ENCODE measurements around the gene GPR161. TPM values are rescaled to one million over a fixed set of nuclear protein-coding genes. Genes with fewer than 3 reads are reported as not detected.
"Not testable (repeated sequence)": the region's sequence is repeated elsewhere in the genome, so short reads cannot be mapped to it uniquely, and the experiment has no call there.

The GPR161 gene
- 0.10 TPM for total RNA-seq

DNA sequence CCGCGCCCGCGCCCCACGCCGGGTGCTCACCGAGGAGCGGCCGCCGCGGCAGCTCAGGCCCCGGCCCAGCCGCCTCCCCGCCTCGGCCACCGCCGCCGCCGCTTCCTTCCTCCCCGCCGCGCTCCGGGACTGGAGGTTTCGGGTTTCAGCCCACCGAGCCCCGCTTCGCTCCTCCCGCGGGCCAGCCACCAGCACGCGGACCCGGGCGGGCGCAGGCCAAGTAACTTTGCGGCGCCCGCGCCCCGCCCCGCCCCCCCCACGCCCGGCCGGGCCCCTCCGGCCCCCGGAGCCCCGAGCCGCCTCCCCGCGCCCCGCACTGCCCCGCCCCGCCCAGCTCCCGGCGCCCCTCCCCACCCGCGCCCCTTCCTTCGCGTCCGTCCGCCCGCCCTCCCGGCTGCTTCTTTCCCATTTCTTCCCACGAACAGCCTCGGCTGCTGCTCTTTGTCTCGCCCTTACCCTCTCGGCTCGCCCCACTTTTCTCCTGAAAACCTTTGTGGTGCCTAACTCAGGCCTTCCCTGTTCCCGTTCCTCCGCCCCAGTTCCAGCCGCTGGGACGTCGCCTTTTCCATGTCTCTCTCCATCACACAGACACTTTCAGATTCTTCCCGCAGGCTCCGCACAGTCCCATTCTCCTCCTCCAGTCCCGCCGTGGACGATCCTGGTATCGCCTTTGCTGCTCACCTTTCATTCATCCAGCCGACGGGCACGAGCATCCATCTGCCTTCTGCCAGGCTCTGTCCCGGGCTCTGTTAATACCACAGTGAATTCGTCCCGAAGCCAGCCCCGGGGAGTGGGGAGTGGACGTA, at the start of gene GPR161:
GPR161 (minus strand) TSS at position 222 of the 806 bp plus-strand sequence. CDS start 32,080 bp downstream, outside the sequence.
- Histone ChIP-seq H3K27me3 (ENCODE audit: insufficient read depth, low read length) (peaks cover 44% of the 10 kb centered on the region), H3K9me3 (ENCODE audit: low read depth, low read length) (no peaks in the 10 kb centered on the region), H3K4me1 (ENCODE audit: insufficient read depth, low read length) (peaks cover 17% of the 10 kb centered on the region), H3K4me3 (ENCODE audit: low read length) (peak within 1 kb of the TSS; percentile 28)

DNA sequence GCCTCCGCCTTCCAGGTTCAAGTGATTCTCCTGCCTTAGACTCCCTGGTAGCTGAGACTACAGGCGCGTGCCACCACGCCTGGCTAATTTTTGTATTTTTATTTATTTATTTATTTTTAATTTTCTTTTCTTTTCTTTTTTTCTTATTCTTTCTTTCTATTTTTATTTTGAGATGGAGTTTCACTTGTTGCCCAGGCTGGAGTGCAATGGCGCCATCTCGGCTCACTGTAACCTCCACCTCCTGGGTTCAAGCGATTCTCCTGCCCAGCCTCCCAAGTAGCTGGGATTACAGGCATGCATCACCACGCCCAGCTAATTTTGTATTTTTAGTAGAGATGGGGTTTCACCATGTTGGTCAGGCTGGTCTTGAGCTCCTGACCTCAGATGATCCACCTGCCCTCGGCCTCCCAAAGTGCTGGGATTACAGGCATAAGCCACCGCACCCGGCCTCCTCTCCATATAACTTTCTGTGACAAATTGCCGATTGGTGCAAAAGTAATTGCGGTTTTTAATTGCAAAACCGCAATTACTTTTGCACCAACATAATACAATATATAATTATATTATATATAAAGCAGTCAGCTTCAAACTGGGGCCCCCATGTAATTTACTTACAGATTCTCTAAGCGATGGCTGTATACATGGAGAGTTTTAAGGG, 44.5 kb upstream of the GPR161 start:
- not testable (repeated sequence) for H3K27me3 ChIP-seq (ENCODE audit: insufficient read depth, low read length); H3K9me3 ChIP-seq (ENCODE audit: low read depth, low read length); H3K4me3 ChIP-seq (ENCODE audit: low read length)
- peaks cover 20% of the 10 kb centered on the region for H3K4me1 ChIP-seq (ENCODE audit: insufficient read depth, low read length)

- Histone ChIP-seq H3K27me3 (ENCODE audit: insufficient read depth, low read length) (no peaks in the 10 kb centered on the region), H3K4me1 (ENCODE audit: insufficient read depth, low read length) (peaks cover 20% of the 10 kb centered on the region), H3K4me3 (ENCODE audit: low read length) (peak overlapping the region; percentile 68), H3K9me3 (ENCODE audit: low read depth, low read length) (no peaks in the 10 kb centered on the region)
Measured at GRCh38 chr1:168180148-168180524, 43.4 kb upstream of the GPR161 start.

DNA sequence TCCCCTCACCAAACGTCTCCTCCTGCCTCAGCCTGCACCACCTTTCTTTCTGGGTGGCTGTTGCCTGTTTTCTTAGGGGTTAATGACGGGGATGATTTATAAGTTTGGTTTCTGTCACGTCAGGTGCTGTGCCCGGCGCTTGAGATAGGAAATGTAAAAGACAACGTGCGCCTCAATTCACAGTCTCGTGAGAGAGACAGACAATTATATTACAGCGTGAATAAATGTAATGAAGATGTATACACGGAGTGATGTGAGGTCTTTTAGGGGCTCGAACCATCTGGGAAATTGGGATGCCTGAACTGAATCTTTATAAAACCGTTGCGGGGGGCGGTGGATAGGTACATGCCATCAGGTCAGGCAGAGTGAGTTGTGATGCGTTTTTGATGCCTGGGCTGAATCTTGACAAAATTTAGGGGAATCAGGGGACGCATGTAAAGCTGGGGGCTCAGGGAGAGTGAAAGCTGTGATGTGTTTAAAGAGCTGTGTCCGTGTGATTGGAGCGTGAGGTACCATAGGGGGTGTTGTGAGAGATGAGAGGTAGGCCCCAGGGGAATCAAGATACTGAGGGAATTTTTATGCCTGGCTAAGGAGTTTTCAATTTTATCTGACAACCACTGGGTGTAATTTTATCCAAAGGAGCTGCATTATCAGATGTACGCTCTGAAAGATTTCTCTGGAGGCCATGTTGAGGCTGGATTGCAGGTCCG, 42.9 kb upstream of the GPR161 start:
- H3K9me3 ChIP-seq (ENCODE audit: low read depth, low read length) = no peaks in the 10 kb centered on the region
- H3K4me3 ChIP-seq (ENCODE audit: low read length) = peak overlapping the region; percentile 68
- H3K4me1 ChIP-seq (ENCODE audit: insufficient read depth, low read length) = peaks cover 20% of the 10 kb centered on the region
- peaks cover 2% of the 10 kb centered on the region for H3K27me3 ChIP-seq (ENCODE audit: insufficient read depth, low read length)

GRCh38 chr1:168178638-168179437, 42.1 kb upstream of the GPR161 start, which contains the start of gene TIPRL:
Gene TIPRL, plus strand, starts transcription at chr1:168178962. Its CDS starts 116 bp downstream, at chr1:168179078.
- H3K27me3 ChIP-seq (ENCODE audit: insufficient read depth, low read length) = peaks cover 3% of the 10 kb centered on the region
- no peaks in the 10 kb centered on the region for H3K9me3 ChIP-seq (ENCODE audit: low read depth, low read length)
- peaks cover 20% of the 10 kb centered on the region for H3K4me1 ChIP-seq (ENCODE audit: insufficient read depth, low read length)
- H3K4me3 ChIP-seq (ENCODE audit: low read length) = peak within 1 kb of the TSS; percentile 68

GRCh38 chr1:168178227-168178637, 41.5 kb upstream of the GPR161 start:
- Histone ChIP-seq H3K4me3 (ENCODE audit: low read length) (peak overlapping the region; percentile 68), H3K27me3 (ENCODE audit: insufficient read depth, low read length) (peaks cover 3% of the 10 kb centered on the region), H3K4me1 (ENCODE audit: insufficient read depth, low read length) (peaks cover 20% of the 10 kb centered on the region), H3K9me3 (ENCODE audit: low read depth, low read length) (no peaks in the 10 kb centered on the region)

DNA sequence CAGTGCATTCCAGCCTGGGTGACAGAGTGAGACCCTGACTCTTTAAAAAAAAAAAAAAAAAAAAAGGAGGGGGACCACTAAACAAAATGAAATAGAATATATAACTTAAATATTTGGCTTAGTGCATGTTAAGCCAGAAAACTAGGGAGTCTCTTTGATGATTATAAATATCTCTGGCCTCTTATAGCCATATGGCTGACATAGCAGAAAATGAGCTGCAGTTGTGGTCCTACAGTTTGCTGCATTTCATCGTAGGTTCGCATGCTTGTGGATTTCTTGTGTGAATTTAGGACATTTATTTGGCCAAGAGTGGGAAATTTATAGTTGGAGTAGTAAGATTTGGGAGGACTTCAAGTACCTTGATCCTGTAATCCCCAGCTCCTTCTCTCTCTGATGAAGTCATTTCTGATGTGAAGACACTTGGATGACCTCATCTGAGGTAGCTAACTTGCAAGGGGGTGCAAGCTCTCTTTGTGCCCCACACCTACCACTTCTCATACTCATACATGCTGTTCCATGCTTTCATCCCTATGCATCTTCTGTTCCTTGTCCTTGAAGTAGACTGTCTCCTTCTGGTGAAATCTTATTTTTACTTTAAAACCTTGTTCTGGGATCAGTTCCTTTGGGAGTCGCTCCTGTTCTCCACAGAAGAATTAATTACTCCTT, 35.7 kb upstream of the GPR161 start:
- Histone ChIP-seq H3K4me3 (ENCODE audit: low read length) (no peak overlapping the region), H3K9me3 (ENCODE audit: low read depth, low read length) (no peaks in the 10 kb centered on the region), H3K4me1 (ENCODE audit: insufficient read depth, low read length) (no peaks in the 10 kb centered on the region), H3K27me3 (ENCODE audit: insufficient read depth, low read length) (peaks cover 3% of the 10 kb centered on the region)

- Histone ChIP-seq H3K27me3 (ENCODE audit: insufficient read depth, low read length) (peaks cover 3% of the 10 kb centered on the region), H3K9me3 (ENCODE audit: low read depth, low read length) (no peaks in the 10 kb centered on the region), H3K4me3 (ENCODE audit: low read length) (no peak overlapping the region), H3K4me1 (ENCODE audit: insufficient read depth, low read length) (no peaks in the 10 kb centered on the region)
Measured at GRCh38 chr1:168170564-168171508, 34.1 kb upstream of the GPR161 start.

DNA sequence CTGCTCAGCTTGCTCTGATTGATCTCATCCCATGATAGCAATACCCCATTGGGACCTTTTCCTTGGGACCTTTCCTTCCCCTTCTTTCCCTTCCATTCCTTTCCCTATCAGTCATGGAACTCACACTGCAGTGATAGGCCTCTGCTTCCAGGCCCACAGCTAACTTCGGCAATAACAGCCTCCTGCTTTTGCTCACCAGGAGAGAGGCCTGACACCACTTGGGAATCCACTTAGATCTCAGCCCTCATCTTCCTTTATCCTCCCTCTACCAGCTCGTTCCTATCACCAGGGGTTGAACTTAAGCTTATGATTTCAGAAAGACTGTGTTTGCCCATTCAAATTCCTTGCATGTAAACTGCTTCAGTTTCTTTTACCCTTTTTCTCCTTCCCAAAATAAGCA, 31.1 kb upstream of the GPR161 start:
- Histone ChIP-seq H3K9me3 (ENCODE audit: low read depth, low read length) (no peaks in the 10 kb centered on the region), H3K4me1 (ENCODE audit: insufficient read depth, low read length) (peaks cover 6% of the 10 kb centered on the region), H3K4me3 (ENCODE audit: low read length) (no peak overlapping the region), H3K27me3 (ENCODE audit: insufficient read depth, low read length) (no peaks in the 10 kb centered on the region)

DNA sequence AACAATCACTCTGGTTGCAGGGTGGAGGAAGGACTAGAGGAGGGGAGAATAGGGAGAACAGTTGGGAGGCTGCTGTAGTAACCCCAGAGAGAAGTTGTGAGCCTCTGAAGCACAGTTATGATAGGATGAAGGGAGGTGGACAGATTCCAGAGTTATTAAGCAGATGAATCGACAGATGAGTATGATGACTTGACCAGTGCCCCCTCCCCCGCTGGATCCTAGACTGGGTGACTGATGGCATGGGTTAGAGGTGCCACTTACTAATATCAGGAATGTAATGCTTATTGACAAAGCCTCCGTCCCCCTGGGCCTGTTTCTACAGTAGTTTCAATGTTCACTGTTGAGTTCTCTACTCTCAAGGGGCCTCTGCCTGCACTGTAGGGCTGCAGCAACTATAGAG, 28.0 kb upstream of the GPR161 start:
- H3K4me3 ChIP-seq (ENCODE audit: low read length) = no peak overlapping the region
- peaks cover 6% of the 10 kb centered on the region for H3K4me1 ChIP-seq (ENCODE audit: insufficient read depth, low read length)
- no peaks in the 10 kb centered on the region for H3K27me3 ChIP-seq (ENCODE audit: insufficient read depth, low read length)
- H3K9me3 ChIP-seq (ENCODE audit: low read depth, low read length) = peaks cover 10% of the 10 kb centered on the region

- peaks cover 6% of the 10 kb centered on the region for H3K4me1 ChIP-seq (ENCODE audit: insufficient read depth, low read length)
- H3K9me3 ChIP-seq (ENCODE audit: low read depth, low read length) = peaks cover 15% of the 10 kb centered on the region
- peaks cover 3% of the 10 kb centered on the region for H3K27me3 ChIP-seq (ENCODE audit: insufficient read depth, low read length)
- H3K4me3 ChIP-seq (ENCODE audit: low read length) = no peak overlapping the region
Measured at GRCh38 chr1:168163670-168164069, 26.9 kb upstream of the GPR161 start.

DNA sequence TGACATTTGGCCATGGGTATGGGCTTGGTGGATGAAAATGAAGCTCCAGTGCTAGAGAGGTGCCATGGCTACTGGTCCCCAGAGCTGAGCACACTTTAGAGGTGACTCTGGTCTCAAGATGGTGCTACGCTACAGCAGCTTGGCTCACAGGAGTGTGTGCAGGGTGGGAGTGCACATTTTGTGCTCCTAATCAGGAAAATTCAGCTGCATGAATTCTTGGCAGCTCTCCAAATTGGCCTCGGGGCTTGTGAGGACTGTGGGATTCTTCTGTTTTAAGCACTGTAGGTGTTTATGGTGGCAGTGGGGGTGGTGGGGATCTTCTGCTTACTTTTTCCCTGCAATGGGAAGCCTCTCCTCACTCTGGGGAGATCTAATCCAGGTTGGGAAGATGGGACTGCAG, 24.7 kb upstream of the GPR161 start:
- H3K4me3 ChIP-seq (ENCODE audit: low read length) = no peak overlapping the region
- H3K9me3 ChIP-seq (ENCODE audit: low read depth, low read length) = peaks cover 30% of the 10 kb centered on the region
- peaks cover 7% of the 10 kb centered on the region for H3K27me3 ChIP-seq (ENCODE audit: insufficient read depth, low read length)
- H3K4me1 ChIP-seq (ENCODE audit: insufficient read depth, low read length) = peaks cover 6% of the 10 kb centered on the region

DNA sequence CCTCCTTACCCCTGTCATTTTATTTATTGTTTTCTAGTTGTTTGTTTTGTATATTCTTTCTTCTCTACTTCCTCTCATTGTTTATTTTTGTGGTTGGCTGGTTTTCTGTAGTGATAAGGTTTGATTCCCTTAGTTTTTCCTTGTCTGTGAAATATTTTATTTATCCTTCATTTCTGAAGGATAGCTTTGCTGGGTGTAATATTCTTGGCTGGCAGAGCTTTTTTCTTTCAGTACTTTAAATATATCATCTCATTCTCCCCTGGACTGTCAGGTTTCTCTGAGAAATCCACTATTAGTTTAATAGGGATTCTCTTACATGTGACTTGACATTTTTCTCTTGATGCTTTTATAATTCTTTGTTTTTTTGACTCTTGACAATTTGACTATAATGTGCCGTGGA, 23.2 kb upstream of the GPR161 start:
- Histone ChIP-seq H3K27me3 (ENCODE audit: insufficient read depth, low read length) (peaks cover 7% of the 10 kb centered on the region), H3K4me1 (ENCODE audit: insufficient read depth, low read length) (peaks cover 6% of the 10 kb centered on the region), H3K4me3 (ENCODE audit: low read length) (no peak overlapping the region), H3K9me3 (ENCODE audit: low read depth, low read length) (peaks cover 30% of the 10 kb centered on the region)

All from mononuclear cell (primary cell).